ENCODE data around the gene CHRNA5.

DNA sequence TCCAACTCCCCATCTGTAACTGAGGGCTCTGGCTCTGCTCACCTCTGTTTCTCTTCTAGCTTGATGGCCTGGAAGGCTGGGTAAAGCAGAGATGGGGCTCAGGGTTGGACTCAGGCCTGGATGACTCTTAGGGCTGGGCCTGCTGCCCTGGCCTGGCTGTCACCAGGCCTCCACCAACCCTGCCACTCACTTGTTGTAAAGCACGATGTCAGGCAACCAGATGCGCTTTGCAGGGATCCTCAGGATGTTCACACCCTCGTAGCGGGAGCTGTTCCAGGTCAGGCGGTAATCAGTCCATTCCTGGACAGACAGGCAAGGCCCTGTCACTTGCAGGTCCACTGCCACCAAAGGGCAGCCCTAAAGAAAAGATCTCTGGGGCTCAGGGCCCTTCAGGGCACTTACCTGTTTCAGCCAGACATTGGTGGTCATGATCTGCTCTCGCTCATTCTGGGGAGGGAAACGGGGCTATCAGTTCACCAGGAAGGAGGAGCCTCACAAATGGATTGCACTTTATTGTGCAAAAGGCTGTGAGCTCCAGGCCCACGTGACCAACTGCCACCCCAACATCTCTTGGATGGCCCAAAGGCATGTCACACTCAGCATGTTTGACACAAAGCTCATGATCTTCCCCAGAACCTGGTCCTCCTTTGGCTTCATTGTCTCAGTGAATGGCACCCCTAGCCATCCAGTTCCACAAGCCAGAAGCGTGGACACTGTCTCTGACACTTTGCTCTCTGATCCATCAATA lies 65.7 kb downstream of the CHRNA5 start:
- TF ChIP-seq, protein P1, sequence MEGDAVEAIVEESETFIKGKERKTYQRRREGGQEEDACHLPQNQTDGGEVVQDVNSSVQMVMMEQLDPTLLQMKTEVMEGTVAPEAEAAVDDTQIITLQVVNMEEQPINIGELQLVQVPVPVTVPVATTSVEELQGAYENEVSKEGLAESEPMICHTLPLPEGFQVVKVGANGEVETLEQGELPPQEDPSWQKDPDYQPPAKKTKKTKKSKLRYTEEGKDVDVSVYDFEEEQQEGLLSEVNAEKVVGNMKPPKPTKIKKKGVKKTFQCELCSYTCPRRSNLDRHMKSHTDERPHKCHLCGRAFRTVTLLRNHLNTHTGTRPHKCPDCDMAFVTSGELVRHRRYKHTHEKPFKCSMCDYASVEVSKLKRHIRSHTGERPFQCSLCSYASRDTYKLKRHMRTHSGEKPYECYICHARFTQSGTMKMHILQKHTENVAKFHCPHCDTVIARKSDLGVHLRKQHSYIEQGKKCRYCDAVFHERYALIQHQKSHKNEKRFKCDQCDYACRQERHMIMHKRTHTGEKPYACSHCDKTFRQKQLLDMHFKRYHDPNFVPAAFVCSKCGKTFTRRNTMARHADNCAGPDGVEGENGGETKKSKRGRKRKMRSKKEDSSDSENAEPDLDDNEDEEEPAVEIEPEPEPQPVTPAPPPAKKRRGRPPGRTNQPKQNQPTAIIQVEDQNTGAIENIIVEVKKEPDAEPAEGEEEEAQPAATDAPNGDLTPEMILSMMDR (IDR thresholded peaks at IDR 0.05): no peak
- no peak for TF ChIP-seq ZFX (IDR thresholded peaks at IDR 0.05; ENCODE audit: borderline replicate concordance)

Measured in 22Rv1 (cell line).